HG03139 (cell line): ENCODE results near the gene RIMS1.
A peak's percentile ranks its signal among the peaks of the same experiment; 100 is the strongest.

ENCODE experiments used
- ATAC-seq: cut with Tn5 transposase; IDR thresholded peaks from one replicate; pipeline ENCODE4 v1.9.1; 2021; ENCODE audit not compliant: unreplicated experiment

RIMS1 gene

DNA sequence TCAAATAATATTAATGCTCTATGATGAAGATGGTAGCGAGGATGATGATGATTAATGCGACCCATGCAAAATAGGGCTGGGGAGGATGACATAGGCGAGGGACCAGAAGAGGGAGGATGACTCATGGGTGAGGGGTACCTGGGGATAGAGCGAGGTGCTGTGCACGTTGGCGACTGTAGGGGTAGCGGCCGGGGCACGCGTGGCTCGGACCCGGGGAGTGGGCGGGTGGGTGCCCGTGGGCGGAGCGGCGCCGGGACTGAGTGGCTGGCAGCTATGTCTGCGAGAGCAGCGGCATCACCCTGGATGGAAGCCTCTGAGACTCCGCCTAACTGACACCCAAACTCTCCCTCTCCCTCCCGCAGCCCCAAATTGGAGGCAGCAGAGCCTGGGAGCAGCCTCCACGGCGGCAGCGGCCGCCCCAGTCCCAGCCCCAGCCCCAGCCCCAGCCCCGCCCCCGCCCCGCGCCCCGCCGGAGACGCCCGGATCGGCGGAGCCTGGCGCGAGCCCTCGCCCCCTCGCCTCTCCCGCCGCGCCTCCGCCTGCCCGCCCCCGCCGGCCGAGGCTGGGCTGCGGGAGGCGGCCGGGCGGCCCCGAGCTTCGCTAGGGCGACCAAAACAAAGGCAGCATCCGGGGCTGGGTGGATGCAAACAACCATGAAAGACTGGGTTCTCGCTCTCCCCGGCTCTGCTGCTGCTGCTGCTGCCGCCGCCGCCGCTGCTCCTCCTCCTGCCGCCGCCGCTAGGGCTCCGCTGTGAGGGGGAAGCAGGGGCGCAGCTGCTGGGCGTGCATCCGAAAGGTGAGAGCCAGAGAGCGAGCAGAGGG lies at the start of gene RIMS1:
RIMS1 (plus strand) TSS at position 367 of the 822 bp plus-strand sequence. CDS start 474 bp downstream, outside the sequence.
- ATAC-seq, result peak; percentile 95

DNA sequence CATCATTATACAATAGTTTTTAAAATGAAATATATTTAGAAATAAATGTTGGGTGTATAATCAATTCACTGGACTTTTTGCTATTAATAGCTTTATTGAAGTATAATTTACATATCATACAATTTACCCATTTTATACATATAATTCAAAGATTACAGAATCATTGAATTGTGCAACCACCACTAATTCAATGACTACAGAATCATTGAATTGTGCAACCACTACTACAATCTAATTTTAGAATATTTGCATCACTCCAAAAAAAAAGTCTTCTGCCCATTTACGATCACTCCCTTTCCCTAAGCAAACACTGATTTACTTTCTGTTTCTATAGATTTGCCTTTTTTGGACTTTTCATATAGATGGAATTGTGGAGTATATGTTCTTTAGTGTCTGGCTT lies 35.1 kb upstream of the RIMS1 start:
- no peak for ATAC-seq

DNA sequence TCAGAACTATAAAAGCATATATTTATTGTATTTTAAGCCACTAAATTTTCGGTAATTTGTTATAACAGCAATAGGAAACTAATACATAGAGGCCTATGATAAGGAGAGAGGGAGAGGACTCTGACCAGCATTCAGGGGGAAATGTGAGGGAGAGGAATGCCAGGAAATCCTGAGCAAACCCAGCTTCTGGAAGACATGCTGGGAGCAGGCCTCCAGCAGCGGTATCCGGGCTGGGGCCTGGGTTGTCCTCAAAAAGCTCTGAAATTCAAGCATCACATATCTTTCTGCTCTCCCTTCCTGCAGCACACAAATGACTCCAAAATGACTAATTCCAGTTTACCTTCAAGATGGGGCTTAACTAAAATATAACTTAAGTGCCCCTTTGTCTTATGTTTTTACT lies 33.4 kb upstream of the RIMS1 start:
- no peak for ATAC-seq

- ATAC-seq, result no peak
Observed at GRCh38 chr6:71855406-71855805, 30.9 kb upstream of the RIMS1 start.

- ATAC-seq, result no peak
Observed at GRCh38 chr6:71879016-71879415, 7.3 kb upstream of the RIMS1 start.

GRCh38 chr6:71887006-71887743 lies 825 bp downstream of the RIMS1 start:
- ATAC-seq, result no peak

- ATAC-seq, result no peak
Observed at GRCh38 chr6:71887744-71888230, 1.4 kb downstream of the RIMS1 start.

DNA sequence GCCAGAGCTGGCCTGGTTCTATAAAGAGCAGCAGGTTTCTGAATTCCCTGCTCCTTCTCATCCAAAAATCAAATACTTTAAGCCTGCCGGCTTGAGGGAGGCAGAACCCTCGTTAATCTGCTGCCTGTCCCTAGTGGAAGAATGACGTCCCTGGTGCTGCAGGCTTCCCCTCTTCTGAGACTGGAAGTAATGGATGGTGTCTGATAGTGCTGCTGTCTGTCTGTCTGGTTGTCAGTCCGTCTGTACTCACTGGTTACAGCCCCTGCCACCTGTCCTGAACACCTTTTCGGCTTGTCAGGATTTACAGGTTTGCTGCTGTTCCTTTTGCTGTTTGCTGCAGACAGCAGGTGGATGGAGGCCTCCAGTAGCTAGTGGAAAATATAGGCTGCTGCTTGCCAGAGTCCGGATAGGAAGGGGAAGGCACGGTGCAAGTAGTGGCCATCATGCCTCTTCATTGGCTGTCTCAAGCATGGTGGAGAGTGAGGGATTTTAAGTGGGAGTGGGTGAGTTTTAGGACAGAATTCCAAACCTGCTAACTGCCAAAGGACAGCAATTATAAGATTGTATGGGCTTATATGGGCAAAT lies 2.5 kb downstream of the RIMS1 start:
- ATAC-seq, result no peak

DNA sequence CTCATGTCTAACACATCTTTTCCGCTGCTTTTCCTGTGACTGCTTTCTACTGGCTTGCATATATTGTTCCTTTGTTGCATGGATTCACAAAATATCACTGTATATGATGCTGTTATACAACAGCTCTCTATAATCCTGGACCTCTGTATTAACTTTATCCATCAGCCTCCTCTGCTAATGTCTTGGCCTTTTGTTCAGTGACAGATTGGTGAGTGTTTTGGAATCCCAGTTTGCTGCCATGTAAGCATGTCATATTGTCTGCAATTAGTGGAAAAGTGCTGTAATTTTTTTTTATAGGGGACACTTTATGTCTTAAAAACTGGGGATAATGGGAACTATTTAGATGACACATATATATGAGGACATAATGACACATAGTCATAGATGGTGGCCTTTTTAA lies 3.0 kb downstream of the RIMS1 start:
- ATAC-seq, result no peak

DNA sequence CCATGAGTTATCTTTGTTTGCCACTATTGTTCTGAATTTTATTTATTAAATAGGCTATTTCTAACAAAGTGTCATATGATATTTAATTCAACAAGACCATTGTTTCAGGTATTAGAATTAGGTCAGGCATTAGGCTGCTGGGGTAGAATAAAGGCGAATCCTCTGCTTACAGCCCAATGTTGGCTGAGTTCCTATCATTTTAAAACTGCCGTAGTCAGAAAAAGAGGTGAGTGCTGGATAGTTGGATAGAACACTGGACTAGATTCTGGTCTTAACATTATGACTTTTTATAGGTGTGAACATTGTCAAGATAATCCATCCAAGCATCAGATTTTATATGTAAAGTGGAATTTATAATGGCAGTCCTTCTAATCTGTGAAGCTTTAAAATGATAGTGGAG lies 6.3 kb downstream of the RIMS1 start:
- no peak for ATAC-seq

DNA sequence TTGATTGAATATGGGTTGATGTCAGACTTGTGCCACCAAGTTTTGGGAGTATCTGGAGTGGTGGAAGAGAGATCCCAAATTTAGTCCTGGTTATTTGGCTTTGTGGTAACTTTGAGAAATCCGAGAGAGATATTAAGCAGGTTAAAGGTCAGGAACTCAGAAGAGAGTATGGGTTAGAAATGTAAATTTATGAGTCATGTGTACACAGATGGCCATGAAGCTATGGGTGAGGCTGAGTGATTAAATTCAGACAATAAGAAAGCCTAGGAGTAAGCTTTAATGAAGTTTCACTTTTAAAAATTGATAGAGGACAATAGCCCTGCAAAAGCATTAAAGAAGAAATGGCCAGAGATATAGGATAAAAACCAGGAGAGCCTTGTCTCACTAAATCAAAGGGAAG lies 14.3 kb downstream of the RIMS1 start:
- ATAC-seq, result no peak

DNA sequence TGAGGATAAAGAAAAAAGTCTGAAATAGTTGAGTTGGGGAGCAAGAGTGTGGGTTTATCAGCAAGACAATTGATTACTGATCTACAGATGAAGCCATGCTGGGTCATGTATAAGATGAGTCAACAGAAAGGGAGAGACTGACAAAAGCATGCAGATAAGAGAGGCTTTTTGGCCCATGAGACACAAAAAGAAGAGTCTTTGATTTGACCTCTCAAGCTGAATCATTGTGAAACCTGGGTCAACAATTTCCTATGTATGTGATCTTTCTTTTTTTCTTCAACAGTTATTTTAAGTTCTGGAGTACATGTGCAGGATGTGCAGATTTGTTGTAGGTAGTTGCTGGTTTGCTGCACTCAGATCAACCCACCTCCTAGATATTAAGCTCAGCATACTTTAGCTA lies 15.9 kb downstream of the RIMS1 start:
- ATAC-seq, result no peak

DNA sequence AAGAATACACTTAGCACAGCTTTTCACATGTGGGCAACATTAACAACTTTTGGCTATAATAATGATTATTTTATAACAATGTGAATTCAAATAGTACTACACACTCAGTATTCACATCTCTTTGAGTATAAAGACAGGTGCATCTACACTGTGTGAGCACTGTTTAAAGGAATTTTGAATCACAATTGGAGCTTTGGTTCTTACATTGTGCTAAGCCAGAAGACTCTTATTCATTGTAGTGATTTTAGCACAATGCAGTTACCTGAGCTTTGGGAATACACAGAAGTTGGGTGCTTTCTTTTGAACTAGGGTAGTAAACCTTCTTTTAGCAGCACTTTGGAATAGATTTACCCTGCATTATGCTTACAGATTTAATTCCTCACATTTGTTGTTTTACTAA lies 20.5 kb downstream of the RIMS1 start:
- ATAC-seq, result no peak

DNA sequence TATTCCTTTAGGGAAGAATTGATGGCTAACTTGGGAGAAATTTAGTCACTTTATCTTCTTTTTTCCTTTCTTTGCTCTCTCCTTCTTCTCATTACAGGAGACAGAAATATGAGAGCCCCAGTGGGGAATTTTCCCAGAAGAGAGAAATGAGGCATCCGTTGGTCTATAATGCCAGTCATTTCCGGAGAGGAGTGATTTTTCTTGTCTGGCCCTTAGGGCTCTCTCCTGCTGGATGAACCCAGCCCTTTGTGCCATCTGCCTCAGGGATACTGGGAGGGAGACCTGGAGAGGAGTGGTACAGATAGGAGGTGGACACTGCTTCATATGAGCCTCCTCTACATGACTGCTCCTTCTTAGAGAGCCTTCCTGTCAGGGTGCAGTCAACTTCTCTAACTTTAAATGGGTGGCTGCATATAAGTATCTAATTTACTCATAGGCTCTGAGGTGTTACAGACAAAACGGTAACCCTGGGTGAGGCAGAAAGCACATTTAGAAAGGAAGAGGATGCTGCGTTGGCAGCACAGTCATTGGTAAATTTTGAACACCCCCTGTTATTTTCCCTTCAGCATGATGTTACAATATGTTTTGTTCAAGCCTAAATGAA lies 21.9 kb downstream of the RIMS1 start:
- no peak for ATAC-seq

- ATAC-seq, result no peak
Observed at GRCh38 chr6:71913444-71914234, 27.3 kb downstream of the RIMS1 start.

- ATAC-seq, result no peak
Observed at GRCh38 chr6:71929047-71929446, 42.7 kb downstream of the RIMS1 start.

- no peak for ATAC-seq
Observed at GRCh38 chr6:71933881-71934280, 47.5 kb downstream of the RIMS1 start.

DNA sequence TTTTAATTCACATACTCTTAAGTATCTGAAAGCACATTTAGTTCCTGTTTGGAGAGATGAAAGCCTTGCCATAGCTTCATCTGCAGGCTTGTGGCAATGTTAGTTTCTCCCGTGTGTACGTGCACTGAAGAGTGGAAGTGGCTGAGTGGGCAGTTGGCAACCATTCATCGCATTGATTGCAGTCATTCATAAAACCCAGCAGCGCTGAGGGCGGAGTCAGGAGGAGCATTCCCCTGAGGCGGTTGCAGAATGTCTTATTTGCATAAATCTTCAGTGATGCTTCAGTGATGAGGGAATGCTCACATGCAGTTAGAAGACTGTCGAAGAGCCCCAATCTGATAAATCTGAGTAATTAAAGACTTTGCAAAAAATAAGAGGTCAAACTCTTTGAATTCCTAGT lies 79.1 kb downstream of the RIMS1 start:
- ATAC-seq, result no peak

- ATAC-seq, result no peak
Observed at GRCh38 chr6:71967436-71967835, 81.1 kb downstream of the RIMS1 start.

DNA sequence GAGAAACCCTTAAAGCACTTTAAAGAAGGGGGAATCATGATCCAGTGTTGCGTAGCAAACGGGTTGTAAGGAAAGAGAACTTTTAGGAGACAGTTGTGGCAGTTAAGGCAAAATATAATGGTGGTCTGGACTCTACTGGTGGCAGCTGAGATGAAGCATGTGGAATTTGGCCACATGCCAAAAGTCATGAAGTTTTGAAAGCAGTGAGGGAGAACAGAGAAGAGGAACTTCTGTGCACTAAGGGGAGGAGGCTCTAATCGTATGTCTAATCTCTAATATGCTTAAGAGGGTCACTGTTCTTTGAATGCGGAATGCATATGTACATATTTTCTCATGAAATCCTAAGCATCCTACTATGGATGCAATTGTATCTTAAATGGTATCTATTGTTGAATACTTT lies 91.5 kb downstream of the RIMS1 start:
- no peak for ATAC-seq

GRCh38 chr6:71979911-71980310 lies 93.6 kb downstream of the RIMS1 start:
- no peak for ATAC-seq
